ENCODE measurements around the gene LPIN2.

DNA sequence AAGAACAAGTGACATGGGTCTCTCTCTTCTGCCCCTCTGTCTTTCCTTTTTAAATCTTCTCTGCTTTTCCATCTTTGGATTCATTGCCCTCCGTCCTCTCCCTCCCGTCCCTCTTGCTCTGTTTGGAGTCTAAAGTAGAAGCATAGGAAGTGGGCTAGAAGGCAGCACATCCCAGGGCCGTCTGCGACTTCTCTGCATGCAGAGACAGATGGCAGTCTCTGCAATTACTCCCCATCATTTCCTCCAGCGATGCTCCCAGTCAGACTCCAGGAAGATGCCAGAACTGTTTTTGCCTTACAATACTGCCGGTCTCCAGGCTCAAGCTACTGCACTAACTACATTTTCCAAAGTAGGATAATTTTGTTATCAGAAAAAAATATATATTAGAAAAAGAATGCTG, 35.2 kb upstream of the LPIN2 start:
- TF ChIP-seq, protein P1, sequence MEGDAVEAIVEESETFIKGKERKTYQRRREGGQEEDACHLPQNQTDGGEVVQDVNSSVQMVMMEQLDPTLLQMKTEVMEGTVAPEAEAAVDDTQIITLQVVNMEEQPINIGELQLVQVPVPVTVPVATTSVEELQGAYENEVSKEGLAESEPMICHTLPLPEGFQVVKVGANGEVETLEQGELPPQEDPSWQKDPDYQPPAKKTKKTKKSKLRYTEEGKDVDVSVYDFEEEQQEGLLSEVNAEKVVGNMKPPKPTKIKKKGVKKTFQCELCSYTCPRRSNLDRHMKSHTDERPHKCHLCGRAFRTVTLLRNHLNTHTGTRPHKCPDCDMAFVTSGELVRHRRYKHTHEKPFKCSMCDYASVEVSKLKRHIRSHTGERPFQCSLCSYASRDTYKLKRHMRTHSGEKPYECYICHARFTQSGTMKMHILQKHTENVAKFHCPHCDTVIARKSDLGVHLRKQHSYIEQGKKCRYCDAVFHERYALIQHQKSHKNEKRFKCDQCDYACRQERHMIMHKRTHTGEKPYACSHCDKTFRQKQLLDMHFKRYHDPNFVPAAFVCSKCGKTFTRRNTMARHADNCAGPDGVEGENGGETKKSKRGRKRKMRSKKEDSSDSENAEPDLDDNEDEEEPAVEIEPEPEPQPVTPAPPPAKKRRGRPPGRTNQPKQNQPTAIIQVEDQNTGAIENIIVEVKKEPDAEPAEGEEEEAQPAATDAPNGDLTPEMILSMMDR (IDR thresholded peaks at IDR 0.05; ENCODE audit: low read length): no peak
- TF ChIP-seq EZH2 (IDR thresholded peaks at IDR 0.05; ENCODE audit: borderline replicate concordance, low read length): no peak

Measured in OCI-LY1 (cell line).